Measurements from ENCODE around the gene MPV17.
"Not testable (repeated sequence)": the region's sequence is repeated elsewhere in the genome, so short reads cannot be mapped to it uniquely, and the experiment has no call there.

The MPV17 gene

GRCh38 chr2:27322766-27323595, at the start of gene MPV17:
Gene MPV17 (minus strand): TSS chr2:27323097. CDS start chr2:27322517, 580 bp downstream.
- DNase-seq, result peak; percentile 89
- in situ Hi-C loops (cut with MboI; ENCODE audit: low pct_unique_long_range_greater_than_20kb, low sequenced_read_pairs), result no loop called here

- in situ Hi-C loops (cut with MboI; ENCODE audit: low pct_unique_long_range_greater_than_20kb, low sequenced_read_pairs), result no loop called here
- DNase-seq, result peak; percentile 85
These were observed 48.1 kb upstream of the MPV17 start for GRCh38 chr2:27370816-27371620.

- peak; percentile 99 for DNase-seq
- in situ Hi-C loops (cut with MboI; ENCODE audit: low pct_unique_long_range_greater_than_20kb, low sequenced_read_pairs), result no loop called here
These were observed 47.3 kb upstream of the MPV17 start, which contains the start of the genes EIF2B4 and SNX17 for GRCh38 chr2:27370026-27370815. Gene EIF2B4 (minus strand): TSS chr2:27370338. CDS start chr2:27370314, 24 bp downstream. Gene SNX17 (plus strand): TSS chr2:27370616. CDS start chr2:27370744, 128 bp downstream.

GRCh38 chr2:27369471-27370025, 46.7 kb upstream of the MPV17 start:
- in situ Hi-C loops (cut with MboI; ENCODE audit: low pct_unique_long_range_greater_than_20kb, low sequenced_read_pairs), result no loop called here
- DNase-seq, result no peak

GRCh38 chr2:27363933-27364332, 41.0 kb upstream of the MPV17 start:
- DNase-seq, result no peak
- in situ Hi-C loops (cut with MboI; ENCODE audit: low pct_unique_long_range_greater_than_20kb, low sequenced_read_pairs), result no loop called here

- no peak for DNase-seq
These were observed 40.0 kb upstream of the MPV17 start for GRCh38 chr2:27362678-27363420.

GRCh38 chr2:27356382-27357181, 33.7 kb upstream of the MPV17 start, which contains the start of gene GTF3C2:
Gene GTF3C2 (minus strand): TSS chr2:27356764. CDS start chr2:27343554, 13,210 bp downstream.
- in situ Hi-C loops (cut with MboI; ENCODE audit: low pct_unique_long_range_greater_than_20kb, low sequenced_read_pairs), result no loop called here
- DNase-seq, result peak; percentile 99

More at GRCh38 chr2:27362678-27363420, 40.0 kb upstream of the MPV17 start:
- in situ Hi-C loops (cut with MboI; ENCODE audit: low pct_unique_long_range_greater_than_20kb, low sequenced_read_pairs), result no loop called here

- in situ Hi-C loops (cut with MboI; ENCODE audit: low pct_unique_long_range_greater_than_20kb, low sequenced_read_pairs), result no loop called here
- no peak for DNase-seq
These were observed 33.1 kb upstream of the MPV17 start for GRCh38 chr2:27356056-27356381.

GRCh38 chr2:27354597-27354927, 31.7 kb upstream of the MPV17 start:
- in situ Hi-C loops (cut with MboI; ENCODE audit: low pct_unique_long_range_greater_than_20kb, low sequenced_read_pairs), result no loop called here
- DNase-seq, result no peak

GRCh38 chr2:27353762-27354596, 31.1 kb upstream of the MPV17 start:
- in situ Hi-C loops (cut with MboI; ENCODE audit: low pct_unique_long_range_greater_than_20kb, low sequenced_read_pairs), result no loop called here
- DNase-seq, result peak; percentile 46

- in situ Hi-C loops (cut with MboI; ENCODE audit: low pct_unique_long_range_greater_than_20kb, low sequenced_read_pairs); DNase-seq: not testable (repeated sequence)
These were observed 30.5 kb upstream of the MPV17 start for GRCh38 chr2:27353386-27353761.

GRCh38 chr2:27351802-27352598, 29.1 kb upstream of the MPV17 start:
- in situ Hi-C loops (cut with MboI; ENCODE audit: low pct_unique_long_range_greater_than_20kb, low sequenced_read_pairs), result no loop called here
- no peak for DNase-seq

- no peak for DNase-seq
- in situ Hi-C loops (cut with MboI; ENCODE audit: low pct_unique_long_range_greater_than_20kb, low sequenced_read_pairs), result no loop called here
These were observed 27.3 kb upstream of the MPV17 start for GRCh38 chr2:27350106-27350693.

GRCh38 chr2:27347641-27348040, 24.7 kb upstream of the MPV17 start:
- no peak for DNase-seq
- in situ Hi-C loops (cut with MboI; ENCODE audit: low pct_unique_long_range_greater_than_20kb, low sequenced_read_pairs), result no loop called here

- in situ Hi-C loops (cut with MboI; ENCODE audit: low pct_unique_long_range_greater_than_20kb, low sequenced_read_pairs), result no loop called here
- no peak for DNase-seq
These were observed 13.3 kb upstream of the MPV17 start for GRCh38 chr2:27336173-27336572.

GRCh38 chr2:27335311-27335710, 12.4 kb upstream of the MPV17 start:
- in situ Hi-C loops (cut with MboI; ENCODE audit: low pct_unique_long_range_greater_than_20kb, low sequenced_read_pairs), result no loop called here
- no peak for DNase-seq

Data from KBM-7 (cell line).